OCI-M2 (cell line): ENCODE measurements around the gene SNX25.
"Not testable (repeated sequence)": the region's sequence is repeated elsewhere in the genome, so short reads cannot be mapped to it uniquely, and the experiment has no call there.

ENCODE experiments used
- DNase-seq: peaks from one replicate; lab custom pipeline; 2025; ENCODE audit not compliant: unreplicated experiment; lab: John Stamatoyannopoulos, UW

SNX25 gene

DNA sequence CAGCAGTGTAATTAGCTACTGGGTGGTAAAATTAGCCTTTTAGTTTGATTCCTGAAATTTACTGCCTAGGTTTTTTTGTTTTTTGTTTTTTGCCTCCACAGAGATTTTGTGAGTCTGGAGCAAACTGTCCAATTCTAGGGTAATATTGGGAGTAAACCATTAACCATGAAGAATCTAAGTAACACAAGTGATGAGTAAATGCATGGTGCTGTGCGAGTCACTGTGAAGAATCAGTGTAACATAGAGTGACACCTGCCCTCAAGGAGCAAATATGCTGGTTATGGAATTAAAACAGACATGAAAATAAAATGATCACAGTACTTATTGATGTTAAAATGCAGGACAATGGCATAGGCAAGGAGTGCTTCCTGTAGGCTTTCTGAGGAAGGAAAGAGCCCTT is 126.2 kb downstream of the SNX25 start:
- DNase-seq = no peak

DNA sequence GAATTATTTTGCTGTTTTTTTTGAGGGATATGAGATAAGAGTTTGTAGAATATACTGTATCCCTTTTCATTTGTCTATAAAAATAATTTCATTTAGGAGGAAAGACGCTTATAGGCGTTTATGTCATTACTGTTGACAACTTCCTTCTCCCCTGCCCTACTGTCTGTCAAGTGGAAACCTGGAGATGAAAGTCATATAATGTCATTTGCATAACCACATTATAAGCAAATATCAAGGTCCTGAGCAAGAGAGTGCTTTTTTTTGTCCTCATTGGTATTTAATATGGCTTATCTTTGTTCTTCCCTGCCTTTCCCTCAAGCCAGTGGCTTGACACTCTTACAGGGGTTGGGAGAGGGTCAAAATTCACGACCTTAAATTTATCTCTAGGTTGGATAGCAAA is 130.5 kb downstream of the SNX25 start:
- DNase-seq = no peak

DNA sequence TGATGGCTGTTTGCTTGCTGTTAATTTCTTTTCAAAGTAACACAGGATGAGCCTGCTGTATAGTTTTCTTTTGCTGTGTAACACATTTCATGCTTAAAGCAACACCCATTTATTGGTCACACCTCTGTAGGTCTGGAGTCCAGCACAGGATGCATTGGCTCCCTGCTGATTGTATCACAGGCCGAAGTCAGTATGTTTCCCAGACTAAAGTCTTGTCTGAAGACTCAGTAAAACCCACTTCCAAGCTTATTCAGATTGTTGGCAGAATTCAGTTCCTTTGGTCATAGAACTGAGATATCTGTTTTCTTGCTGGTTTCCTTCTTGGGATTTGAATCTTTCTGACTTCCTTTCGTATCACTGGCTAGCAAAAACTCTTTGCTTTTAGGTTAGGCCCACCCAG is 132.0 kb downstream of the SNX25 start:
- DNase-seq = no peak

- no peak for DNase-seq
These were observed 132.4 kb downstream of the SNX25 start for GRCh38 chr4:185341841-185342240.

GRCh38 chr4:185343726-185344581 is 134.6 kb downstream of the SNX25 start:
- no peak for DNase-seq

GRCh38 chr4:185344743-185345538 is 135.5 kb downstream of the SNX25 start:
- no peak for DNase-seq

- DNase-seq = no peak
These were observed 137.7 kb downstream of the SNX25 start for GRCh38 chr4:185346975-185347601.

DNA sequence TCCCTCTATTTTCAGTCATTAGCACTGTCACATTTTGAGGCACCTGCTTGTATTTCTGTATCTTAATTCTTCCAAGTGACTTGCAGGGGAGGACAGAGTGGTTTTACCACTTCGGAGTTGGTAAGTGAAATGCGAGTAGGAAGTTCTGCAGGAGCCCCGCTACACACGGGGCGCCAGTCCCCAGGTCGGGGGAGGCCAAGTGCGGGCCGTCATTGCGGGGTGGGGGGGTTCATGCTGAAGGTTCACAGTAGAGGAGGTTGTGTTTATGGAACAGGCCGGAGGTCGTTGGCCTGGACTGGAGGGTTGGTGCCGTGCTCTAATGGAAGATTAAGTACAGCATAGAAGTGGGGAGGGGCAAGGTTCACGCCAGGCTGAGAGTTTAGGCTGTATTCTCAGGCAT is 142.3 kb downstream of the SNX25 start:
- DNase-seq = no peak

- no peak for DNase-seq
These were observed 142.8 kb downstream of the SNX25 start for GRCh38 chr4:185352202-185352601.

DNA sequence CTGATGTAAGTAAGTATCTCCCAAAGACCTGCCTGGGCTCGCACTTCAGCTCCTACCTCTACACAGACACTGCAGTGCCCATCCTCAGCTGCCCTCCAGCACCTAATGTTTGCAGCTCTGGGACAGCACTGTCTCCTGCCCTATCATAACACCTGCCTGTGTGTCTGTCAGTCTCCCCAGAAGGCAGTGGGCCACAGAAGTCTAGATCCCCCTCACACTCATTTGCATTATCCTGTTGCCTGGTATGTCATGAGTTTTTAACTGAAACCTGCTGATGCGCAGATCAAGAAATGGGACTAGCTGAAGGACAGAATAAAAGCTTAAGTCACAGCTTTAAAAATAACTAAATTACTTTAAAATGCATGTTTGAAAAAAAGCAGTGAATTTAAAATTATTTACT is 143.3 kb downstream of the SNX25 start:
- no peak for DNase-seq

GRCh38 chr4:185357211-185357610 is 147.8 kb downstream of the SNX25 start:
- no peak for DNase-seq

DNA sequence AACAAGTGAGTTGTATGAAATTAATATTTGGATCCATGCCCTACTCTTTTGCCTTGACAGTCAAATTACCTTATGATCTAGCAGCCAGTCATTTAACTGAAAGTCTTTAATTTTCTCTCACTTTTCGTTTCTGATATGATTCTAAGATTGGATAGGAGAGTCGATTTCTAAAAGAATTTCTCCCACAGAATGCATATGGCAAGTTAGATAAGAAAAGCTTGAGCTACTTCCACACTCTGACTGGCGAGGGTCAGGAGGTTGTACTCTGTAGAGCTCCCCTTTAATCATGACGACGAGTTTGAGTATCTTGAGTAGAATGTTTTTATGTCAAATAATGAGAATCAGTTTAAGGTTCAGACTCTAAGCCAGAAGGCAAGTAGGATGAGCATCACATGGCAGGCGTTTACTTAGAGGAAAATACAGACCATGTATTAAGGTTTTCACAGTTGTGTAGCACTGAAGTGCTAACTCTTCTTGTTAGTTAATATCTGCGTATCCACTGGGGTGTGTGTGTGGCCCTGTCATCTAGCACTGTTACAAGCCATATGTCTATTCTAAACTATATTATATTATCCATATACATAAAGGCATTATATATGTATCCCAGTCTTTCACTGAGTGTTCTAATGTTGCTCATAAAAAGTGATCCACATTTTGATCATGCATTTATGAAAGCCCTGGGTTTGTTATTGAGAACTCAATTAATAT is 148.5 kb downstream of the SNX25 start:
- DNase-seq = no peak

- DNase-seq = no peak
These were observed 149.1 kb downstream of the SNX25 start for GRCh38 chr4:185358514-185358913.

- DNase-seq = no peak
These were observed 149.6 kb downstream of the SNX25 start for GRCh38 chr4:185358959-185359358.

- no peak for DNase-seq
These were observed 150.5 kb downstream of the SNX25 start for GRCh38 chr4:185359767-185360446.

DNA sequence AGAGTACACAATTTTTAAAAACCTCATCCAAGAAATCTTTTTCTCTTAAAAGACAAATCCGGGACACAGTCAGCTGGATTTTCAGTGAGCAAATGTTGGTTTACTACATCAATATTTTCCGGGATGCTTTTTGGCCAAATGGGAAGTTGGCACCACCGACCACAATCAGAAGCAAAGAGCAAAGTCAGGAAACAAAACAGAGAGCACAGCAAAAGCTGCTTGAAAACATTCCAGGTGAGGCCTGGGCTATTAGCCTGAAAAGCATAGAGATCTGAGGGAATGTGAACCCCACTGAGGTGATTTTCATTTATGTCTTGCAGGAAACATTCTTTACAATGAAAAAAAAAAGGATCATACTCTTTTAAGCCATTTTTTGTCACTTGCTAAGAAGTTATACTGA is 152.5 kb downstream of the SNX25 start:
- no peak for DNase-seq

DNA sequence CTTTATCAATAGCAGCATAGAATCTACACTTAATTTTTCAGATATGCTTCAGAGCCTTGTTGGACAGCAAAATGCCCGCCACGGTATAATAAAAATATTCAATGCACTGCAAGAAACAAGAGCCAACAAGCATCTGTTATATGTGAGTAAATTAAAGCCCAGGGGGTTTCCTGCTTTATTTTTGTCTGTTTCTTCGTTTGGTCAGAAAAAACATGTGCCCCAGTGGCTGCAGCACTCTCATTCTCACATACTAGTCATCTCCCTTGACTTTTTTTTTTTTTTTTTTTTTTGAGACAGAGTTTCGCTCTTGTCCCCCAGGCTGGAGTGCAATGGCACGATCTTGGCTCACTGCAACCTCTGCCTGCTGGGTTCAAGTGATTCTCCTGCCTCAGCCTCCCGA is 153.2 kb downstream of the SNX25 start:
- not testable (repeated sequence) for DNase-seq

- no peak for DNase-seq
These were observed 153.9 kb downstream of the SNX25 start for GRCh38 chr4:185363251-185363650.

- DNase-seq = no peak
These were observed 155.5 kb downstream of the SNX25 start for GRCh38 chr4:185364886-185365285.

DNA sequence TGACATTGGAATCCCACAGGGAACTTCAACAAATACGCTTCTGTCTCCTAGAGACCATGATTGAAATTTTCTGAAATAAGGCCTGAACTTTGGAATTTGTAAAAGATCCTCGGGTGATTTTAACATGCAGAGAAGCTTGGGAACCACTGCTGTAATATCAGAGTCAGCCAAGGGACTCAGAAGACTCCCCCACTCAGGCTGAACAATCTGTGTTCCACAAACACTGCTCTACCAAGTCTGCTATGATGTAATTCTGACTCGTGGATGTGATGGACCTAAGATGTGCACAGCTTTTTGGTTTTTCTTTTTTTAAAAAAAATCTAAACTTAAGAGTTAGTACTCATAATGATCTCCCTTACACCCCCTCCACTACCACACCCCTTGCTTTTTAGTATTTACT is 160.3 kb downstream of the SNX25 start:
- DNase-seq = no peak
